Neural crest cell (in vitro differentiated cells): Measurements from ENCODE around the gene C19orf44. TPM values are rescaled to one million over a fixed set of nuclear protein-coding genes. Genes with fewer than 3 reads are reported as not detected.
"Not testable (repeated sequence)": the region's sequence is repeated elsewhere in the genome, so short reads cannot be mapped to it uniquely, and the experiment has no call there.

Source experiments
- DNase-seq: peaks from one replicate; pipeline ENCODE4 v3.0.0; 2021; ENCODE audit warnings: low read depth, mixed read lengths, low spot score
- H3K27ac Mint-ChIP-seq: one replicate; pipeline ENCODE4 v1.8.0; 2021; ENCODE audit warnings: mild to moderate bottlenecking, mixed read lengths; ENCODE audit not compliant: unreplicated experiment
- H3K27me3 Mint-ChIP-seq: 2 replicates; pipeline ENCODE4 v1.8.0; 2021; ENCODE audit warnings: low read depth, mild to moderate bottlenecking, mixed read lengths
- H3K36me3 Mint-ChIP-seq: 2 replicates; pipeline ENCODE4 v1.8.0; 2021; ENCODE audit warnings: low read depth, mild to moderate bottlenecking, mixed read lengths
- H3K4me1 Mint-ChIP-seq: 2 replicates; pipeline ENCODE4 v1.8.0; 2021; ENCODE audit warnings: mixed read lengths
- H3K4me3 Mint-ChIP-seq: one replicate; pipeline ENCODE4 v1.8.0; 2021; ENCODE audit warnings: mild to moderate bottlenecking, mixed read lengths
- H3K9me3 Mint-ChIP-seq: 2 replicates; pipeline ENCODE4 v1.8.0; 2021; ENCODE audit warnings: mixed read lengths
- total RNA-seq: library from RNA; stranded (reverse); gene quantifications from 2 replicates; pipeline ENCODE4 v1.2.1, GENCODE V29; 2021
- TF ChIP-seq, protein P1 (sequence below): fragments of 200-600 bp; sonication (generic); conservative IDR thresholded peaks from 2 replicates; pipeline ENCODE4 v1.5.0; 2021; ENCODE audit warnings: antibody characterized with exemption, mild to moderate bottlenecking

The C19orf44 gene
- total RNA-seq, 1 donor from 2014 or later, result 9.6 TPM

DNA sequence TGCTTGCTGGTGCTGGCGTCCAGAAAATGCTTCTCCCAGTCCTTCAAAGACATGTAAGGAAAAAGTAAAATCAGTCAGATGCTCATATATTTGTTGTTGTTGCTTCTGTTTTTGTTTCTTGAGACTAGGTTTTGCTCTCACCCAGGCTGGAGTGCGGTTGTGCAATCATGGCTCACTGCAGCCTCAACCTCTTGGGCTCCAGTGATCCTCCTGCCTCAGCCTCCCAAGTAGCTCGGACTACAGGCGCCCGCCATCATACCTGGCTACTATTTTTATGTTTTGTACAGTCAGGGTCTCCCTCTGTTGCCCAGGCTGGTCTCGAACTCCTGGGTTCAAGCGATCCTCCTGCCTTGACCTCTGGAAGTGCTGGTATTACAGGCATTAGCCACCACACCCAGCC, 13.4 kb upstream of the C19orf44 start:
- no peaks in the 10 kb centered on the region for H3K9me3 Mint-ChIP-seq
- no peaks in the 10 kb centered on the region for H3K27me3 Mint-ChIP-seq
- H3K27ac Mint-ChIP-seq, result no peak overlapping the region
- H3K4me1 Mint-ChIP-seq, result no peaks in the 10 kb centered on the region
- no peak overlapping the region for H3K4me3 Mint-ChIP-seq
- H3K36me3 Mint-ChIP-seq, result no peaks in the 10 kb centered on the region
- no peak for DNase-seq
- TF ChIP-seq, protein P1, sequence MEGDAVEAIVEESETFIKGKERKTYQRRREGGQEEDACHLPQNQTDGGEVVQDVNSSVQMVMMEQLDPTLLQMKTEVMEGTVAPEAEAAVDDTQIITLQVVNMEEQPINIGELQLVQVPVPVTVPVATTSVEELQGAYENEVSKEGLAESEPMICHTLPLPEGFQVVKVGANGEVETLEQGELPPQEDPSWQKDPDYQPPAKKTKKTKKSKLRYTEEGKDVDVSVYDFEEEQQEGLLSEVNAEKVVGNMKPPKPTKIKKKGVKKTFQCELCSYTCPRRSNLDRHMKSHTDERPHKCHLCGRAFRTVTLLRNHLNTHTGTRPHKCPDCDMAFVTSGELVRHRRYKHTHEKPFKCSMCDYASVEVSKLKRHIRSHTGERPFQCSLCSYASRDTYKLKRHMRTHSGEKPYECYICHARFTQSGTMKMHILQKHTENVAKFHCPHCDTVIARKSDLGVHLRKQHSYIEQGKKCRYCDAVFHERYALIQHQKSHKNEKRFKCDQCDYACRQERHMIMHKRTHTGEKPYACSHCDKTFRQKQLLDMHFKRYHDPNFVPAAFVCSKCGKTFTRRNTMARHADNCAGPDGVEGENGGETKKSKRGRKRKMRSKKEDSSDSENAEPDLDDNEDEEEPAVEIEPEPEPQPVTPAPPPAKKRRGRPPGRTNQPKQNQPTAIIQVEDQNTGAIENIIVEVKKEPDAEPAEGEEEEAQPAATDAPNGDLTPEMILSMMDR, result no peak

DNA sequence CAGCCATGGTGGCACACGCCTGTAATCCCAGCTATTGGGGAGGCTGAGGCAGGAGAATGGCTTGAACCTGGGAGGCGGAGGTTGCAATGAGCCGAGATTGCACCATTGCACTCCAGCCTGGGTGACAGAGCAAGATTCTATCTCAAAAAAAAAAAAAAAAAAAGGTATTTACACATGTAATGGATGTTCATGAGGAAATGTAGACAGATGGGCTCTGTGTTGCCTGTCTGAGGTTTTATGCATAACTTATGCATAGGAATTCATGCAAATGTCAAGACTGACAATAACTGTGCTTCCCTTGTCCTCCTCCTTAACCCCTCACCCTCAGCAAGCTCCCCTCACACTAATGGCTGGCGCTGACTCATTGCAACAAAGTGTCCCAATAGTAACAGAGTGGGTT, 9.7 kb upstream of the C19orf44 start:
- not testable (repeated sequence) for H3K27ac Mint-ChIP-seq, H3K9me3 Mint-ChIP-seq, H3K4me1 Mint-ChIP-seq, DNase-seq, H3K36me3 Mint-ChIP-seq, H3K27me3 Mint-ChIP-seq, H3K4me3 Mint-ChIP-seq

DNA sequence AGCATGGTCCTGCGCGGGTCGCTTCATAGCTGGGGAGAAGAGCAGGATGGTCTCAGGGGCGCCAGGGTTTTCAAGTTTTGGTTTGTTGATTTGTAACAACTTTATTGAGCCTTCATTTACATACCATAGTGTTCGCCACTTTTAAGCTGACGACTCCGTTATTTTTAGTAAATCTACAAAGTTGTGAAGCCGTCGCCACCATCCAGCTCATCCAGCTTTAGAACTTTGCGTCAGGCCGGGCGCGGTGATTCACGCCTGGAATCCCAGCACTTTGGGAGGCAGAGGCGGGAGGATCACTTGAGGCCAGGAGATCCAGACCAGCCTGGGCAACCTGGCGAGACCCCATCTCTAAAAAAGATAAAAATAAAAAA, 404 bp downstream of the C19orf44 start:
- TF ChIP-seq, protein P1, result no peak
- Mint-ChIP-seq H3K4me3 (peak overlapping the region; percentile 94), H3K4me1 (peaks cover 23% of the 10 kb centered on the region), H3K9me3 (no peaks in the 10 kb centered on the region), H3K36me3 (peaks cover 4% of the 10 kb centered on the region), H3K27me3 (no peaks in the 10 kb centered on the region), H3K27ac (peak overlapping the region; percentile 64)
- no peak for DNase-seq

DNA sequence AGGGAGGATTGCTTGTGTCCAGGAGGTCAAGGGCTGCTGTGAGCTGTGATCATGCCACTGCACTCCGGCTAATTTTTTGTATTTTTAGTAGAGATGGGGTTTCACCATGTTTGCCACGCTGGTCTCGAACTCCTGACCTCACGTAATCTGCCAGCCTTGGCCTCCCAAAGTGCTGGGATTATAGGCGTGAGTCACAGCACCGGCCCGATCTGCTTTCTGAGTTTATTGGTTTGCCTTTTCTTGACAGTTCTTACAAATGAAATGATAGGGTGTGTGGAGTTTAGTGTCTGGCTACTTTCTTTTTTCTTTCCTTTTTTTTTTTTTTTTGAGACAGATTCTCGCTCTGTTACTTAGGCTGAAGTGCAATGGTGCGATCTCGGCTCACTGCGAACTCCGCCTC, 848 bp downstream of the C19orf44 start:
- TF ChIP-seq, protein P1, result no peak

DNA sequence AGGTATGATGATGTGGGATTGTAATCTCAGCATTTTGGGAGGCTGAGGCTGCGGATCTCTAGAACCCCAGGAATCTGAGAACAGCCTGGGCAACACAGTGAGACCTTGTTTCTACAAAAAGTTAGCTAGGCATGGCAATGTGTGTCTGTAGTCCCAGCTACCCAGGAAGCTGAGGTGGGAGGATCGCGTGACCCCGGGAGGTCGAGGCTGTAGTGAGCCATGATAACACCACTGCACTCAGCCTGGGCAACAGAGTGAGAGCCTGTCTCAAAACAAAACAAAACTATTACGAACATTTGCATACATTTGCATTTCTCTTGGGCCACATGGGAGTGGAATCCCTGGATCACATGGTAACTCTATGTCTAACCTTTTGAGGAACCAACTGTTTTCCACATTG, 1.6 kb downstream of the C19orf44 start:
- Mint-ChIP-seq H3K4me3 (peak overlapping the region; percentile 66), H3K36me3 (peaks cover 4% of the 10 kb centered on the region), H3K9me3 (no peaks in the 10 kb centered on the region), H3K4me1 (peaks cover 23% of the 10 kb centered on the region), H3K27ac (peak overlapping the region; percentile 21), H3K27me3 (no peaks in the 10 kb centered on the region)
- TF ChIP-seq, protein P1, result no peak
- no peak for DNase-seq

More for the DNA sequence above, 848 bp downstream of the C19orf44 start:
- peaks cover 23% of the 10 kb centered on the region for H3K4me1 Mint-ChIP-seq
- H3K36me3 Mint-ChIP-seq, result peaks cover 4% of the 10 kb centered on the region
- H3K27ac Mint-ChIP-seq, result no peak overlapping the region
- DNase-seq, result no peak
- peak overlapping the region; percentile 66 for H3K4me3 Mint-ChIP-seq
- no peaks in the 10 kb centered on the region for H3K27me3 Mint-ChIP-seq
- no peaks in the 10 kb centered on the region for H3K9me3 Mint-ChIP-seq

DNA sequence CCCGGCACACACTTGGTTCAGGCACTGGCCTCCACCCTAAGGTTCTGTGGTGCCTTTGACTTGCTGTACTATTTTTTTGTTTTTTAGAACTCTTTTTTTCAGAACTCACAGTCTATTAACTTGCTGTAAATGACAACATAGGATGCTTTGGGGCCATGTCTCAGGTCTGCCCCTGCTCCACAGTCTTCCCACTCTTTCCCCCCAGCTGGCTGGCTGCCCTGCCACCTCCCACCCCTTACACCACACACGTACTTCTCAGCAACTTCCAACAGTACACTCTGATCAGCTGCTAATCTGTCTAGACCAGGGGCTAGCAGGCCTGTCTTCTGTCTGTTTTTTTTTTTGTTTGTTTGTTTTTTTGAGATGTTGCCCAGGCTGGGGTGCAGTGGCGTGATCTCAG, 8.1 kb downstream of the C19orf44 start:
- no peaks in the 10 kb centered on the region for H3K27me3 Mint-ChIP-seq
- no peaks in the 10 kb centered on the region for H3K9me3 Mint-ChIP-seq
- peaks cover 1% of the 10 kb centered on the region for H3K4me1 Mint-ChIP-seq
- H3K27ac Mint-ChIP-seq, result no peak overlapping the region
- DNase-seq, result no peak
- TF ChIP-seq, protein P1, result no peak
- peaks cover 4% of the 10 kb centered on the region for H3K36me3 Mint-ChIP-seq
- H3K4me3 Mint-ChIP-seq, result no peak overlapping the region

DNA sequence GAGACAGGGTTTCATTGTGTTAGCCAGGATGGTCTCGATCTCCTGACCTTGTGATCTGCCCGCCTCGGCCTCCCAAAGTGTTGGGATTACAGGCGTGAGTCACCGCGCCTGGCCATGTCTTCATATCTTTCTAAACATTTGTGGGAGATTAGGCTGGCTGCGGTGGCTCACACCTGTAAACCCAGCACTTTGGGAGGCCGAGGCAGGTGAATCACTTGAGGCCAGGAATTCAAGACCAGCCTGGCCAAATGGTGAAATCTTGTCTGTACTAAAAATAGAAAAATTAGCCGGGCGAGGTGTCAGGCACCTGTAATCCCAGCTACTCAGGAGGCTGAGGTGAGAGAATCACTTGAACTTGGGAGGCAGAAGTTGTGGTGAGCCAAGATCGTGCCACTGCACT, 10.0 kb downstream of the C19orf44 start:
- not testable (repeated sequence) for DNase-seq, H3K36me3 Mint-ChIP-seq, H3K27me3 Mint-ChIP-seq, H3K4me1 Mint-ChIP-seq, H3K4me3 Mint-ChIP-seq, H3K27ac Mint-ChIP-seq, H3K9me3 Mint-ChIP-seq
